ENCODE results near the gene NCKAP1.
"Not testable (repeated sequence)": the region's sequence is repeated elsewhere in the genome, so short reads cannot be mapped to it uniquely, and the experiment has no call there.

Gene NCKAP1

GRCh38 chr2:182999348-183000028, 38.8 kb downstream of the NCKAP1 start:
- no peak for DNase-seq (ENCODE audit: low spot score)

DNA sequence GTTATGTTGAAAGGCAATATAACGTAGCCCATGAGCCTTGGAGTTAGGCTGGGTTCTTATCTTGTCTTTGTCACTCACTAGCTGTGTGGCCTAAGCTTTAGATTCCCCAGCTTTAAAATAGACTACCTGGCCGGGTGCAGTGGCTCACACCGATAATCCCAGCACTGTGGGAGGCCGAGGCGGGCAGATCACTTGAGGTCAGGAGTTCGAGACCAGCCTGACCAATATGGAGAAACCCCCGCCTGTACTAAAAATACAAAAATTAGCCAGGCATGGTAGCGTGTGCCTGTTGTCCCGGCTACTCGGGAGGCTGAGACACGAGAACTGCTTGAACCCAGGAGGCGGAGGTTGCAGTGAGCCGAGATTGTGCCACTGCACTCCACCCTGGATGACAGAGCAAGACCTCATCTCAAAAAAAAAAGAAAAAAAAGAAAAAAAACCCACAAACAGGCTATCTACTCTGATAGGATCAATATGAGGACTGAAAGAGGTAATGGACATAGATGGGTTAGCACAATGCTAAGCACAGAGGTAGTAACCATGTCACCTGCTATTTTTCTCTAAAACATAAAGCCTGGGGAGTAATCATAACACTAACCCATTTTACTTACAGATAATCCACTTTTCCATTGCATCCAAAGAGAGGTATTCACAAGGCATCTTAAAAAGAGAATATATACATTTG, 43.9 kb downstream of the NCKAP1 start:
- no peak for DNase-seq (ENCODE audit: low spot score)

- no peak for DNase-seq (ENCODE audit: low spot score)
These were observed 55.3 kb downstream of the NCKAP1 start for GRCh38 chr2:182982941-182983340.

DNA sequence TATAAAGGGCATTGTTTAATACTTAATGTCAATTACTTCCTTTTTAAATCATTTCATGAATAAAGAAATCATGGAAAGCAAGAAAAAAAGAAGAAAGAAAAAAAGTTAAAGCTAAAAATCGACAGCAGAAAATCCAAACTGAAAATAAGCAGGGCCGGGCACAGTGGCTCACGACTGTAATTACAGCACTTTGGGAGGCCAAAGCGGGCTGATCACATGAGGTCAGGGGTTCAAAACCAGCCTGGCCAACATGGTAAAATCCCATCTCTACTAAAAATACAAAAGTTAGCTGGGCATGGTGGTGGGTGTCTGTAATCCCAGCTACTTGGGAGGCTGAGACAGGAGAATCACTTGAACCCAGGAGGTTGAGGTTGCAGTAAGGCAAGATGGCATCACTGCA, 56.8 kb downstream of the NCKAP1 start:
- DNase-seq (ENCODE audit: low spot score) = not testable (repeated sequence)

- no peak for DNase-seq (ENCODE audit: low spot score)
These were observed 57.6 kb downstream of the NCKAP1 start for GRCh38 chr2:182980652-182981051.

DNA sequence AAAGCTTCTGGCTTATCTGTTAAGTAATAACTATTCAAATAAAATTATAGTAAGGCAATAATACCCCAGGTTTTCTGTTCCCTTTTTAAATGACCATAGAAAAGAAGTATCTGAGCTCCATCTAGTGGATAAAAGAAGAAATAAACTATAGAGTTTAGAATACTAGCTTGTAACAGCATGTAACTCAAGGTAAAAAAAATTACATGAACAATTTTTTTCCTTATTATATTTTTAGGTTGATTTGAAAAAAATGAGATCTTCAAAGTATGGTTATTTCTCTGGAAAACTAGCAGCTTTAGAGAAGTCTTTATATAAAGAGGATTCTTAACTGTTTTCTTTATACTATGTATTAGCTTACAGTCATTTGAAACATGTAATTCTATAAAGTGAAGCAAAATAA, 58.1 kb downstream of the NCKAP1 start:
- no peak for DNase-seq (ENCODE audit: low spot score)

DNA sequence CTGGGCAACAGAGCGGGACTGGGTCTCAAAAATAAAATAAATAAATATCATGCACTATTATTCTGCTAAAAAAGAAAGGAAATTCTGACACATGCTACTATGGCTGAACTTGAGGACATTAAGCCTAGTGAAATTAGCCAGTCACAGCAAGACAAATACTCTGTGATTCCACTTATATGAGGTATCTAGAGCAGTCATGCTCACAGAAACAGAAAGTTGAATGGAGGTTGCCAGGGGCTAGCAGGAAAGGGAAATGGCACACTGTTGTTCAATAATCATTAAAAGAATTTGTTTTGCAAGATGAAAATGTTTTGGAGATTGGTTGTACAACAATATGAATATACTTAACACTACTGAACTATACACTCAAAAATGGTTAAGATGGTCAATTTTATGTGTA, 60.8 kb downstream of the NCKAP1 start:
- no peak for DNase-seq (ENCODE audit: low spot score)

DNA sequence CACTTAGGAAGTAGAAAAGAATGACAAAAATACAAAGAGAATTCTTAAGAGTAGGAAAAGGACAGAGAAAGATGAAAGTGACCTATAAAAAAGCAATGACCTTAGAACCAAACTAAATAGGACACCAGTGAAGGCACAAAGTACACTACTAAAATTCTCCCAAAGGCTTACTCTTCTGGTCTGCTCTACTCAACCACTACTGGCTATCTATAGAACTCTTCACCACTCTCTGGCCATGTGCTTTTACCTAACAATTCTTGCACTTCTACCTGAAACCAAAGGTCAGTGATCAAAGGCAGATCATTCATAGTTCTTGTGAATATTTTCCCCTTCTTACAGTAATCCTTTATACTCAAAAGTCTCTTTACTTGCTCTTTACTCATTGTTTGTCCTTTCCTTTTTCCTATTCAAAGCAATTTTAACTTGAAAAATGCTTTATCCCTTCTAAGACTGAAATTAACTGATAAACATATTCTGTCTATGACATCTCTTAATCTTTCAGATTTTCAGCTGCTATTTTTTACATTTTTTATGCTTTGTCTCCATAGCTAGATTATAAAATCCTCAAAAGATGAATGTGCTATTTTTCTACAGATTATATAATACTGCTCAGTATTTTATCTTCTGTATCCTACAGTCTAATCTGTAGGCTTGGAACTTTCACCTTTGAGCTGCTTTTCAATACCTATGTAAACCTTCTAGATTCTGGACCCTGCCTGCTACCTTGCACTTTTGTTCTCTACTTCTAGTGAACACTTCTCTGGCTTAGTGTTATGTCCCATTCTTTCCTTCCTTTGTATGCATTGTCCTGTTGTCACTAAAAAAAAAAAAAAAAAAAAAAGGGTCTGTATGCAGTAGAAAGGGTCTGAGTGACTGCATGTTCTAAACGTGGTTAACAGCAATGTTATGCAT, 64.6 kb downstream of the NCKAP1 start:
- no peak for DNase-seq (ENCODE audit: low spot score)

GRCh38 chr2:182972548-182972942, 65.7 kb downstream of the NCKAP1 start:
- no peak for DNase-seq (ENCODE audit: low spot score)

DNA sequence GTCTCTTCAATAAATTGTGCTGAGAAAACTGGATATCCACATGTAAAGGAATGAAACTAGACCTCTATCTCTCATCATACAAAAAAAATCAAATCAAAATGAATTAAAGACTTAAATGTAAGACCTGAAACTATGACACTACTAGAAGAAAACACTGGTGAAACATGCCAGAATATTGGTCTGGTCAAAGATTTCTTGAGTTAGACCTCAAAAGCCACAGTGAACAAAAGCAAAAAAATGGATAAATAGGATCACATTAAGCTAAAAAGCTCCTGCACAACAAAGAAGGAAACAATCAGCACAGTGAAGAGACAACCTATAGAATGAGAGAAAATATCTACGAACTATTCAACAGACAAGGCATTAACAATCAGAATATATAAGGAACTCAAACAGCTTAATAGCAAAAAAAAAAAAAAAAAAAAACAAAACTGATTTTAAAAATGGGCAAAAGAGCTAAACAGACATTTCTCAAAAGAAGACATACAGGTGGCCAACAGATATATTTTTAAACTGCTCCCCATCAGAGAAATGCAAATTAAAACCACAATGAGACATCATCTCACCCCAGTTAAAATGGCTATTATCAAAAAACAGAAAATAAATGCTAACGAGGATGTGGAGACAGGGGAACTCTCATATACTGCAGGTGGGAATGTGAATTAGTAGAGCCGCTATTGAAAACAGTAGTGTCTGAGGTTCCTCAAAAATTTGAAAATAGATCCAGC, 66.3 kb downstream of the NCKAP1 start:
- no peak for DNase-seq (ENCODE audit: low spot score)

- no peak for DNase-seq (ENCODE audit: low spot score)
These were observed 67.8 kb downstream of the NCKAP1 start for GRCh38 chr2:182970486-182970885.

GRCh38 chr2:182968493-182968892, 69.8 kb downstream of the NCKAP1 start:
- DNase-seq (ENCODE audit: low spot score) = no peak

DNA sequence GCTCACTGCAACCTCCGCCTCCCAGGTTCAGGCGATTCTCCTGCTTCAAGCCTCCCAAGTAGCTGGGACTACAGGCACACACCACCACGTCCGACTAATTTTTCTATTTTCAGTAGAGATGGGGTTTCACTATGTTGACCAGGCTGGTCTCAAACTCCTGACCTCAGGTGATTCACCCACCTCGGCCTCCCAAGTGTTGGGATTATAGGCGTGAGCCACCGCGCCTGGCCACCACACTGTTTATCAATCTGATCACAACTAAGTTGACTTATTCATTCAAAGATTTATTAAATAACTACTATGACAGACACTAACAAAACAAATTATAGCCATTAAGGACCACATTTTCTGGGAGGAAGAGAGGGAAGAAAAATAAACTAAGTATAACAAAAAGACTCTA, 71.9 kb downstream of the NCKAP1 start:
- DNase-seq (ENCODE audit: low spot score) = not testable (repeated sequence)

DNA sequence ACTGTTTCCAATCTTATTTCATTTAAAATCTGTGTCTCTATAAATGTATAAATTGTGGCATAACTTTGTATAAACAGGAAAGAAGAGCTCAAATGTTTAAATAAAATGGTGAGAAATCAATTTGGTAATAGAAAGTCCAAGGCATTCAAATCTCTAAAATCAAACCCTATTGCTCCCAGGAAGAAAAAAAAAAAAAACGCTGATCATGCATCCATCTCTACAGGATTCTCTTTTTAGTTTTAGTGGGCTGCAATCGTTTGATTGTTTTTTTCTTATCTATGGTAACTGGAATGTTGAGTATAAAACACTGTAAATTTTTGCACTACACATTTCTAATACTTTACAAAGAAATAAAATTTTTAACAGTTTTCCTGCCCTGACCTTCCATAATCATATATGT, 75.6 kb downstream of the NCKAP1 start:
- DNase-seq (ENCODE audit: low spot score) = no peak

DNA sequence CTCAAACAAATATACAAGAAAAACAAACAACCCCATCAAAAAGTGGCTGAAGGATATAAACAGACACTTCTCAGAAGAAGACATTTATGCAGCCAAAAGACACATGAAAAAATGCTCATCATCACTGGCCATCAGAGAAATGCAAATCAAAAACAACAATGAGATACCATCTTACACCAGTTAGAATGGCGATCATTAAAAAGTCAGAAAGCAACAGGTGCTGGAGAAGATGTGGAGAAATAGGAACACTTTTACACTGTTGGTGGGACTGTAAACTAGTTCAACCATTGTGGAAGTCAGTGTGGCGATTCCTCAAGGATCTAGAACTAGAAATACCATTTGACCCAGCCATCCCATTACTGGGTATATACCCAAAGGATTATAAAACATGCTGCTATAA, 77.4 kb downstream of the NCKAP1 start:
- DNase-seq (ENCODE audit: low spot score) = not testable (repeated sequence)

DNA sequence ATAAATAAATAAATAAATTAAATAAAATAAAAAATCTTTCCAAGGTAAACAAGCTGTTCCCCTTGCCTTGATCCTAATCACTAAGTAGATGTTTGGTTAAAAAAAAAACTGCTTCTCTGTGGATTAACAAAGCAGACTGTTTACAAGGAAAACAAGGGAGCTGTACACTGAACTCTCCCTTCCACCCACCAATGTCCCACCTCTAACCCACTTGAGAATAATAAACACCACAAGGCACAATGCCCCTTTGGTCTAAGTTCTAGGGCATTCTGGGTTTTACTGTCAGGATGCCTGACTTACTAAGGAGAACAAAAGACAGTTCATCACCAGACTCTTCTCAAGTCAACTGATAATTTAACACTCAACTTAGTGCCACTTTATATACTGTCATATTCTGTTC, 83.5 kb downstream of the NCKAP1 start:
- no peak for DNase-seq (ENCODE audit: low spot score)

- DNase-seq (ENCODE audit: low spot score) = no peak
These were observed 85.4 kb downstream of the NCKAP1 start for GRCh38 chr2:182952741-182953450.

- no peak for DNase-seq (ENCODE audit: low spot score)
These were observed 86.2 kb downstream of the NCKAP1 start for GRCh38 chr2:182951948-182952663.

GRCh38 chr2:182950546-182950945, 87.7 kb downstream of the NCKAP1 start:
- DNase-seq (ENCODE audit: low spot score) = no peak

GRCh38 chr2:182949572-182950189, 88.6 kb downstream of the NCKAP1 start:
- DNase-seq (ENCODE audit: low spot score) = no peak

Data from CD4-positive, alpha-beta T cell treated with Interleukin-6 at 100 ng/mL for 8 hours (primary cell).